ENCODE results near the gene OLFML2B. TPM values are rescaled to one million over a fixed set of nuclear protein-coding genes. Genes with fewer than 3 reads are reported as not detected.

The OLFML2B gene
- total RNA-seq, 1 donor from 2014 or later: 2.4 TPM

- DNase-seq (no peak), ATAC-seq (no peak)
- intact Hi-C loops (cut with micrococcal nuclease): no loop called here
Measured at GRCh38 chr1:161954466-161954865, 69.2 kb downstream of the OLFML2B start.

GRCh38 chr1:161954050-161954449, 69.6 kb downstream of the OLFML2B start:
- ATAC-seq (no peak), DNase-seq (no peak)
- intact Hi-C loops (cut with micrococcal nuclease): no loop called here

- ATAC-seq: no peak
- intact Hi-C loops (cut with micrococcal nuclease): no loop called here
- no peak for DNase-seq
Measured at GRCh38 chr1:161953256-161953920, 70.3 kb downstream of the OLFML2B start.

DNA sequence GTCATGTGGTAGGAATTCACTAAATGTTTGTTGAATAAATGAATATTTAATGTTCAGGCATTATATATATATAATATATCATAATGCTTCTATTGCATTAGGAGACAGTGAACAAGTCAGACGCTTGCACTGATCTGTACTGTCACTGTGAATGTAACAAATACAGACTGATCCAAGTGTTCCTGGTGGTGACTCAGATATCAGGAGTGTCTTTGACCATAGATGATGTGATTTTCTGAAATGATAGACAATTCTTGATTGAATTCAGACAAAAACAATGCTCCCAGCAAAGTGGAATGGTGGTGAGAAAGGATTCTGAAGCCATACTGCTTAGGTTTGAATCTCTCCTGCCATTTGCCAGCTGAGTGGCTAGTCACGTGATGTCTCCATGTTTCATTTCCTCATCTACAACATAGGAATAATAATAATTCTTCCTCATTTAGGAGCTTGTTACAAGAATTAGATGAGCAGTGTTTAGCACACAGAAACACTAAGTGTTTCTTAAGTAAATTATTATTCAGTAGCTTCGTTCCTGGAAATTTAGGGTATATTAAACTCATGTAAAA, 71.0 kb downstream of the OLFML2B start:
- DNase-seq: no peak
- intact Hi-C loops (cut with micrococcal nuclease): no loop called here
- no peak for ATAC-seq

- DNase-seq: no peak
- intact Hi-C loops (cut with micrococcal nuclease): no loop called here
- ATAC-seq: no peak
Measured at GRCh38 chr1:161951646-161952045, 72.0 kb downstream of the OLFML2B start.

- intact Hi-C loops (cut with micrococcal nuclease): no loop called here
- DNase-seq: no peak
- no peak for ATAC-seq
Measured at GRCh38 chr1:161950377-161950776, 73.3 kb downstream of the OLFML2B start.

DNA sequence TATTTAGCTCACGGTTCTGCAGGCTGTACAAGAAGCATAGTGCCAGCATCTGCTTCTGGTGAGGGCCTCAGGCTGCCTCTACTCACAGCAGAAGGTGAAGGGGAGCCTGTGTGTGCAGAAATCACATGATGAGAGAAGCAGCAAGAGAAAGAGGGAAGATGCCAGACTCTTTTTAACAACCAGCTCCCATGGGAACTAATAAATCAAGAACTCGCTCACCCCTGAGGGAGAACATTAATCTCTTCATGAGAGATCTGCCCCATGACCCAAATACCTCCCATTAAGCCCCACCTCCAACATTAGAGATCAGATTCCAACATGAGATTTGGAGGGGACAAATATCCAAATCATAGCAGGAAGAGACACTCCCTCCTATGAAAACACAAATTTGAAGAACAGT, 74.1 kb downstream of the OLFML2B start:
- ATAC-seq: no peak
- no peak for DNase-seq
- intact Hi-C loops (cut with micrococcal nuclease): no loop called here

GRCh38 chr1:161948435-161948834, 75.2 kb downstream of the OLFML2B start:
- DNase-seq: no peak
- intact Hi-C loops (cut with micrococcal nuclease): no loop called here
- ATAC-seq: no peak

DNA sequence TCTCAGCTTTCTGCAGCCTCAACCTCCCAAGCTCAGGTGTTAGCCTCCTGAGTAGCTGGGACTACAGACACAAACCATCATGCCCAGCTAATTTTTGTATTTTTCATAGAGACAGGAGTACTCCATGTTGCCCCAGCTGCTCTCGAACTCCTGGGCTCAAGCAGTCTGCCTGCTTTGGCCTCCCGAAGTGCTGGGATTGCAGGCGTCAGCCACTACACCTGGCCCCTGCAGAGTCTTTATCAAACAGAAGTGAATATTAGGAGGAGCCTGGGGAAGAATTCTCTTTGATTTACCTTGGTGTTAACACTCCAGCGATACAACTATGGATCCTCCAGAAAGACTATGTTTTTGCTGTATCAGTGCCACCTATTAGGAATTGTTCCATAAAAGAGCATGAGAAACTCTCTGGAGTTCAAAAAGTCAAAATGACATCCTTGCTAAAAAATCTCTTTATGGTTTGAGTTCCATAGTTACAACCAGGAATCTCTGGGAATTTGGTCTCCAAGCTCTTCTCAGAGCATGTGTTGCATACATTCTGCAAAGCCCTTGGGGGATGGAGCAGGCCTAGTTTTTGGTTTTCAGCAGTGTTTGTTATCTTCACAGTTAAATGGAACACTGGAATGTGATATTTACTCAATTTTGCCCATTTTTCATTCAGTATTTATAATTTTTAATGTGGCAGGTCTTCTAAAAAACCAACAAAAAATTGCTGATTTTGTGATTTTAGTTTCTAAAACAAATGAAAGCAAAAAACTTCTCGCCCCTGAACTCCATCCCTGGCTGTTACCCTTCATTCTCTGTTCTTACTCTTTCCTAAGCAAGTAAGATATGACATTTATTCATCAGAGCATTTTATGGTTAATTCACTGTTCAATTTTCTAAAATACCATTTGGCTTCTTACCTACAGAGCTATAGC, 77.3 kb downstream of the OLFML2B start:
- intact Hi-C loops (cut with micrococcal nuclease): no loop called here
- DNase-seq (no peak), ATAC-seq (no peak)

DNA sequence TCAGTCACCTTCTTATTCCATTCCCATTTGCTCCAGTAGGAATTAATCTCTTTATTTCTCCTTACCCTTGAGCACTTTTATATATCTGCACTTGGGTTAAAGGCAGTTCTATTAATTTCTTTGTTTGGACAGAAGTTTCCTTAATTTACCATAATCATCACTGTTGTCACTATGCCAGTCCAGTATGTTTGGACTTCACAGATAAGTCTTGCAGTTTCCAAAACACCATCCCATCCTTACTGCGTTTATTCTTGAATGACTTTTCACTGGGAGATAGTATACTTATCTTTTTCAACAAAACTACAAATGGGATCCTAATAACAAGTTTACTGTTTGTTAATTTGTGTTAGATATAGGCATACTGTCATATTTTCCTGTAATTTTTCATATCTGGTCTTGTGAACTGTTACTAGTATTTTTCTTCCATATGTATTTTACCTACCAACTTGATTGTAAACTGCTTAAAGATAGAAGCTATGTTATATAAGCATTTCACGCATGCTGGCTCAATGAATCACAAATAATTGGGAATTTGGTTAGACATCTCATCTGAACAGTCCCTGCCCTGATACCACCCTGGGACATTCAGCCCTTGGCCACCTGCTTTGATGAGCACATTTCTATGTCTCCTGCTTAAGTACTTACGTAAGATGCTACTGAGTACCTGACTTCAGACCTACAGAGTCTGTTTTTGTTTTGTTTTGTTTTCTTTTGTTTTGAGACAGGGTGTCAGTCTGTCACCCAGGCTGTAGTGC, 78.2 kb downstream of the OLFML2B start:
- no peak for DNase-seq
- ATAC-seq: no peak
- intact Hi-C loops (cut with micrococcal nuclease): no loop called here

GRCh38 chr1:161944381-161944780, 79.3 kb downstream of the OLFML2B start:
- intact Hi-C loops (cut with micrococcal nuclease): no loop called here
- DNase-seq (no peak), ATAC-seq (no peak)

DNA sequence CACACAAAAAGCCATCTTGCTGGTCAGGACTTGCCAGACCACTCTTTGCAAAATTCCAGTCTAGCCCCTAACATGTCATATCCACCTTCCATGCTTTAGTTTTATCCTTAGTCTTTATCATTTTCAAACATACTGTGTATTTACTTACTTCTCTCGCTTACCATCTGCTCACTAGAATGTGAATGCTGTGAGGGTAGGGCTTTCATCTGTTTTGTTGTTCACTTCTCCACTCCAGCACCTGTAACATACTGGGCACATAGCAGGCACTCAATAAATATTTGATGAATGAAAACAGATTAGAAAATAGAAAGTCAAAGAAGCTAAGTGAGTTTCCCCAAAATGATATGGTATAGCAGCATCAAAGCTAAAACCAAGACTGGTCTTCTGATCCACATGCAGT, 79.9 kb downstream of the OLFML2B start:
- ATAC-seq (no peak), DNase-seq (no peak)
- intact Hi-C loops (cut with micrococcal nuclease): no loop called here

DNA sequence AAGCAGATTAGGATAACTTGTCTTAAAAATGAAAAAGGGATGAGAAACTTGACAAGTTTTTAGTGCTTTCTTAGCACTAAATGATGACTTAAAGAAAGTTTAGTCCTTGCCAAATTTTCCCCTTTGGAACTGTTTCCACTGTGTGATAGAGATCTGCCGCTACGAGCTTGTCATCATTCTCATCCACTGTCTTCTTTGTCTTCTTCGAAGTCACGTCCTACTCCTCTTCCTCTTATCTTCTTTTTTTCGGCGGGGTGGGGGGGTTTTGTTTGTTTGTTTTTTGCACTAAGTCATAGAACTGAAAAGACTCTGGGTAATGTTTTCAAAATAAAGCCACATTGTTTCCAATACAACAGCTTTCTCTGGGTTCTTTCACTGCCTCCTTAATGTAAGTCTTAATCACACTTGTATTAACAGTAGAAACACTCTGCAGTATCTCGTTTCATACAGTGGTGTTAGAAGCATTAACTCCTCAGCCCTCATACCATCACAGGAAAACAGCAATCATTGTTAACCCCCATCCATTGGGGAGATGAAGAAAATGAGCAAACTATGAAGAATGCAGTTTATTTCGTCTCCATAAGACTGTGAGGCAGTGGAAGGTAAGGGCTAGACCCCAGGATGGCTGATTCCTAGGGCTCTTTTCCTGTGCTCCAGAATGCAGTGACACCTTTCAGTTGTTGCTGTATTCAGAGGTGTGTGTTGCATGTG, 81.8 kb downstream of the OLFML2B start:
- DNase-seq (no peak), ATAC-seq (no peak)
- intact Hi-C loops (cut with micrococcal nuclease): no loop called here

DNA sequence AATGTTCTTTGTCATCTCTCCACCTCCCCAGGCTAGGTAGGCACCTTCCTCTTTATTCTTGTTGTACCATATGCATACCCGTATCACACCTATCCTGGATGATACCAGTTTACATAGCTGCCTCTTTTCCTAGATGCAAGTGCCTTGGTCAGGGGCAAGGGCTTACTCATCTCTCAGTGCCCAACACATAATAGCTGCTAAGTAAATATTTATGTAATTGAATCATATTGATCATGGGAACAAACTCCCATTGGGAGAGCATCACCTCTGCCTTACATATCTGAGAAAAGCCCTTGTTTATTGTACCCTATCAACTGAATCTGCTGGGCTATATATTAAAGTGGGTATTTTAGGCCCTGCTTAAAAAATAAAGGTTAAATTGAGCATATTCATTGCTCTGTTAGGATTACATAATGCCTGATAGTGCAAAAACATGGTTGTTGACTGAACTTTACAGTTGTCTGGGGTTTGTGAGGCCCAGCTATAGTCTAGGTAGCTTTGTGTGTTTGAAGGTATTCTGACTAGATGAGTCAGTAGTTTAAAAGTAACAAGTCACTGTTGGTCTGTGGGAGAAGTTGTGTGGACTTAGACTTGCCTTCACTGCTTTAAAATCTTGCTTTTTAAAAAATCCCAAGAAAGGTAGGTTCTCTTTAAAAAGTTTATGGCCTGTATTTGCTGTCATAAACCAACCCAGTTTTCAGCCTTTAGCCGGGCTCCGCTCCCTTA, 82.6 kb downstream of the OLFML2B start:
- intact Hi-C loops (cut with micrococcal nuclease): no loop called here
- no peak for DNase-seq
- ATAC-seq: no peak

DNA sequence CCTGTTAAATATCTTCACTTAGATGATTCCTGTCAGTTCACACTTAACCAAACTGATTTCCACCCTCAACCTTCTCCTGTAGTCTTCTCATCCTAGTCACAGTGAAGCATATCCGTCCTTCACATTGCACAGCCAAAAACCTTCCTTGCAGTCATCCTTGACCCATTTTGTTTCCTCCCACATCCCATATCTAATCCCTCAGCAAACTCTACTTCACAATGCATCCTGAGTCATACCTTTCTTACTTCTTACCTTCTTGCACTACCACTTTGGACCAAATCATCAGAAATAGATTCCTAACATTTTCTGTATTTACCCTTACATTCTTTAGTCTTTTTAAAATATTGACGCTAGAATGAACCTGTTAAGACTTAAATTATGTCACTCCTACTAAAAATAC, 86.9 kb downstream of the OLFML2B start:
- no peak for DNase-seq
- no peak for ATAC-seq
- intact Hi-C loops (cut with micrococcal nuclease): no loop called here

- ATAC-seq: no peak
- DNase-seq: no peak
- intact Hi-C loops (cut with micrococcal nuclease): no loop called here
Measured at GRCh38 chr1:161935264-161935663, 88.4 kb downstream of the OLFML2B start.

- ATAC-seq: peak; percentile 43
- no peak for DNase-seq
- intact Hi-C loops (cut with micrococcal nuclease): no loop called here
Measured at GRCh38 chr1:161933592-161934588, 89.8 kb downstream of the OLFML2B start.
